LNCaP clone FGC (cell line): ENCODE measurements around the gene YWHAE.
"Not testable (repeated sequence)": the region's sequence is repeated elsewhere in the genome, so short reads cannot be mapped to it uniquely, and the experiment has no call there.

Experiments used
- DNase-seq: peaks from one replicate; pipeline ENCODE4 v3.0.0-alpha.2; 2011; ENCODE audit warnings: low read depth
- H3K4me3 ChIP-seq: 2 replicates; pipeline ENCODE4 v1.5.1; 2011; ENCODE audit warnings: mild to moderate bottlenecking, low read depth, low read length, control low read depth
- CTCF ChIP-seq: IDR thresholded peaks from 2 replicates; pipeline ENCODE4 v1.5.1; 2012; ENCODE audit warnings: mild to moderate bottlenecking; ENCODE audit not compliant: control insufficient read depth, insufficient read depth; ENCODE audit errors: extremely low read depth

Gene YWHAE

GRCh38 chr17:1420981-1421380 is 21.0 kb upstream of the YWHAE start:
- no peak for DNase-seq
- no peak for TF ChIP-seq CTCF

GRCh38 chr17:1420163-1420562 is 20.1 kb upstream of the YWHAE start:
- TF ChIP-seq CTCF = no peak
- no peak for DNase-seq
- no peak overlapping the region for H3K4me3 ChIP-seq

More at GRCh38 chr17:1420981-1421380, 21.0 kb upstream of the YWHAE start:
- H3K4me3 ChIP-seq = no peak overlapping the region

- DNase-seq, H3K4me3 ChIP-seq: not testable (repeated sequence)
These were observed 18.5 kb upstream of the YWHAE start for GRCh38 chr17:1418476-1418875.

- DNase-seq = no peak
- TF ChIP-seq CTCF = no peak
- H3K4me3 ChIP-seq = no peak overlapping the region
These were observed 16.4 kb upstream of the YWHAE start for GRCh38 chr17:1416414-1416813.

GRCh38 chr17:1414634-1415033 is 14.6 kb upstream of the YWHAE start:
- no peak for TF ChIP-seq CTCF
- no peak overlapping the region for H3K4me3 ChIP-seq
- DNase-seq = no peak

- no peak for TF ChIP-seq CTCF
- no peak for DNase-seq
- no peak overlapping the region for H3K4me3 ChIP-seq
These were observed 14.1 kb upstream of the YWHAE start for GRCh38 chr17:1414001-1414574.

- DNase-seq = peak; percentile 94
- no peak overlapping the region for H3K4me3 ChIP-seq
- TF ChIP-seq CTCF = no peak
These were observed 13.3 kb upstream of the YWHAE start for GRCh38 chr17:1413281-1413791.
